ENCODE measurements around the gene CCR6. TPM values are rescaled to one million over a fixed set of nuclear protein-coding genes. Genes with fewer than 3 reads are reported as not detected.

The CCR6 gene
- total and polyA plus RNA-seq, 10 of the 15 experiments (the other 5 are each of a cell fraction or from before 2014, with no cell fraction given), result 2.2 to 7.6 (median 6.7) TPM

- TF ChIP-seq PKNOX1 (IDR thresholded peaks at IDR 0.05), result no peak
- TF ChIP-seq KLF5 (IDR thresholded peaks at IDR 0.05; ENCODE audit: partially characterized antibody), result no peak
Measured at GRCh38 chr6:167099707-167100106, 23.2 kb upstream of the CCR6 start (continued).

GRCh38 chr6:167100241-167100674 lies 22.6 kb upstream of the CCR6 start:
- TF ChIP-seq STAT1 (conservative IDR thresholded peaks at IDR 0.05), result no peak
- no peak for TF ChIP-seq NFXL1 (IDR thresholded peaks at IDR 0.05; ENCODE audit: borderline replicate concordance)
- no peak for TF ChIP-seq RFX5 (IDR thresholded peaks at IDR 0.05; ENCODE audit: low read depth, low read length)
- TF ChIP-seq TCF7 (IDR thresholded peaks at IDR 0.05; ENCODE audit: borderline replicate concordance), result no peak
- no peak for TF ChIP-seq ZBTB33 (IDR thresholded peaks at IDR 0.05)
- no peak for TF ChIP-seq KLF5 (IDR thresholded peaks at IDR 0.05; ENCODE audit: partially characterized antibody)
- TF ChIP-seq E2F4 (IDR thresholded peaks at IDR 0.05; ENCODE audit: low read depth, low read length), result no peak
- no peak for TF ChIP-seq TAF1 (IDR thresholded peaks at IDR 0.05; ENCODE audit: borderline replicate concordance, low read depth, low read length)
- no peak for TF ChIP-seq RCOR1 (conservative IDR thresholded peaks at IDR 0.05; ENCODE audit: low read depth, low read length)
- no peak for TF ChIP-seq JUND (IDR thresholded peaks at IDR 0.05; ENCODE audit: low read depth, low read length)
- no peak for TF ChIP-seq DPF2 (IDR thresholded peaks at IDR 0.05)
- no peak for TF ChIP-seq MLLT1 (IDR thresholded peaks at IDR 0.05)
- Histone ChIP-seq H3K9me3 (replicated peaks; ENCODE audit: control insufficient read depth, insufficient read depth, low read length) (no peaks in the 10 kb centered on the region; the same call in 2 of the 3 replicates), H3K79me2 (ENCODE audit: control insufficient read depth, insufficient read depth, low read length) (no peaks in the 10 kb centered on the region), H3K4me2 (ENCODE audit: control insufficient read depth, insufficient read depth) (no peak overlapping the region), H3K4me3 (no peak overlapping the region), H3K27ac (ENCODE audit: control insufficient read depth, insufficient read depth) (no peak overlapping the region), H4K20me1 (ENCODE audit: control insufficient read depth, insufficient read depth) (no peaks in the 10 kb centered on the region), H2AFZ (ENCODE audit: control insufficient read depth, low read depth, low read length) (no peak overlapping the region), H3K36me3 (ENCODE audit: control insufficient read depth in 2 of 2, insufficient read depth in 2 of 2, low read length in 1 of 2) (no peaks in the 10 kb centered on the region), H3K4me1 (ENCODE audit: control insufficient read depth, insufficient read depth, low read length) (peaks cover 46% of the 10 kb centered on the region), H3K9ac (ENCODE audit: control insufficient read depth, insufficient read depth, low read length) (no peak overlapping the region), H3K27me3 (replicated peaks in 1 of 2; ENCODE audit: control insufficient read depth in 2 of 2, insufficient read depth in 2 of 2, low read length in 1 of 2) (no peaks in the 10 kb centered on the region)
- intact Hi-C loops (cut with micrococcal nuclease; ENCODE audit: unreplicated experiment), result no loop called here
- no TSS peak for BruUV-seq (replicated peaks)
- ChIA-PET SMC1A (ENCODE audit: uncharacterized antibody, unreplicated experiment) (interaction anchor here (0.6 to 2.8 kb wide), 2 partner anchors 13 to 19 kb away, joined by 3 to 16 read pairs; no protein-coding TSS in a partner anchor), POLR2A (interaction anchor here (1.9 to 3.1 kb wide), 2 partner anchors 9 to 14 kb away, joined by 6 to 16 read pairs; no protein-coding TSS in a partner anchor), RAD21 (ENCODE audit: unreplicated experiment) (interaction anchor here (3.0 kb wide), 1 partner anchor 13 kb away, joined by 22 read pairs; no protein-coding TSS in a partner anchor), CTCF (no interaction called here)
- ATAC-seq (no peak), DNase-seq (ENCODE audit: low read depth, low spot score) (no peak), FAIRE-seq (no peak)
- in situ Hi-C loops (cut with MboI), result no loop called here
- 78% methylated on average over 10 of the region's 10 CpGs for WGBS (ENCODE audit: insufficient coverage, insufficient replicate concordance, low lambda C conversion rate, missing lambda C conversion rate)

Data from GM12878 (cell line).